H9 (cell line): ENCODE data around the gene CCDC38. TPM values are rescaled to one million over a fixed set of nuclear protein-coding genes. Genes with fewer than 3 reads are reported as not detected.

Experiments
- DNase-seq: peaks from one replicate; pipeline ENCODE4 v3.0.0-alpha.2; 2017
- H2AFZ ChIP-seq: one replicate; pipeline ENCODE4 v1.6.1; 2013; ENCODE audit warnings: mild to moderate bottlenecking, low read length, control low read depth, moderate library complexity
- H2AK5ac ChIP-seq: 2 replicates; pipeline ENCODE4 v1.6.1; 2013; ENCODE audit warnings: low read length, control low read depth, mixed read lengths; ENCODE audit not compliant: insufficient read length
- H2BK120ac ChIP-seq: one replicate; pipeline ENCODE4 v1.6.1; 2013; ENCODE audit warnings: low read depth, mild to moderate bottlenecking, low read length, control low read depth, inconsistent platforms; ENCODE audit not compliant: poor library complexity, severe bottlenecking
- H2BK12ac ChIP-seq: 2 replicates; pipeline ENCODE4 v1.6.1; 2013; ENCODE audit warnings: low read length, control low read depth, mixed read lengths, low read depth; ENCODE audit not compliant: insufficient read length
- H2BK15ac ChIP-seq: 2 replicates; pipeline ENCODE4 v1.6.1; 2013; ENCODE audit warnings: low read depth, low read length, control low read depth
- H2BK20ac ChIP-seq: one replicate; pipeline ENCODE4 v1.6.1; 2013; ENCODE audit warnings: low read depth, mild to moderate bottlenecking, low read length, control low read depth, inconsistent platforms; ENCODE audit not compliant: poor library complexity, severe bottlenecking
- H2BK5ac ChIP-seq: 2 replicates; pipeline ENCODE4 v1.6.1; 2013; ENCODE audit warnings: low read length, control low read depth, mixed read lengths; ENCODE audit not compliant: insufficient read length
- H3K14ac ChIP-seq: 2 replicates; pipeline ENCODE4 v1.6.1; 2013; ENCODE audit warnings: low read length, control low read depth; ENCODE audit not compliant: insufficient read depth
- H3K18ac ChIP-seq: 2 replicates; pipeline ENCODE4 v1.6.1; 2013; ENCODE audit warnings: low read depth, mild to moderate bottlenecking, mixed read lengths, low read length, control low read depth; ENCODE audit not compliant: insufficient read length
- H3K23ac ChIP-seq: 2 replicates; pipeline ENCODE4 v1.6.1; 2013; ENCODE audit warnings: low read length, control low read depth, mixed read lengths, low read depth; ENCODE audit not compliant: insufficient read length
- H3K23me2 ChIP-seq: 2 replicates; pipeline ENCODE4 v1.6.1; 2013; ENCODE audit warnings: low read depth, mild to moderate bottlenecking, mixed read lengths, low read length, control low read depth; ENCODE audit not compliant: insufficient read length, poor library complexity, severe bottlenecking
- H3K27ac ChIP-seq: 2 replicates; pipeline ENCODE4 v1.5.1; 2013; ENCODE audit warnings: low read length, control low read depth, mixed read lengths, low read depth; ENCODE audit not compliant: insufficient read length
- H3K27me3 ChIP-seq: 2 replicates; pipeline ENCODE4 v1.6.1; 2013; ENCODE audit warnings: low read length, control low read depth, inconsistent platforms; ENCODE audit not compliant: insufficient read depth
- H3K4ac ChIP-seq: 2 replicates; pipeline ENCODE4 v1.6.1; 2013; ENCODE audit warnings: low read depth, mild to moderate bottlenecking, control low read depth, inconsistent platforms, low read length, moderate library complexity
- H3K4me1 ChIP-seq: 2 replicates; pipeline ENCODE4 v1.6.1; 2013; ENCODE audit warnings: low read length, control low read depth, inconsistent platforms; ENCODE audit not compliant: insufficient read depth
- H3K4me2 ChIP-seq: 2 replicates; pipeline ENCODE4 v1.6.1; 2013; ENCODE audit warnings: low read length, control low read depth, mixed read lengths; ENCODE audit not compliant: insufficient read length, insufficient read depth
- H3K56ac ChIP-seq: 2 replicates; pipeline ENCODE4 v1.6.1; 2013; ENCODE audit warnings: low read depth, mild to moderate bottlenecking, mixed read lengths, low read length, control low read depth; ENCODE audit not compliant: insufficient read length
- H3K79me1 ChIP-seq: 2 replicates; pipeline ENCODE4 v1.6.1; 2013; ENCODE audit warnings: low read depth, mild to moderate bottlenecking, moderate library complexity, low read length, control low read depth, inconsistent platforms; ENCODE audit not compliant: insufficient read depth, poor library complexity, severe bottlenecking
- H3K79me2 ChIP-seq: 2 replicates; pipeline ENCODE4 v1.6.1; 2013; ENCODE audit warnings: low read length, control low read depth, inconsistent platforms; ENCODE audit not compliant: insufficient read depth
- H3K9ac ChIP-seq: 2 replicates; pipeline ENCODE4 v1.6.1; 2013; ENCODE audit warnings: low read length, control low read depth, mixed read lengths; ENCODE audit not compliant: insufficient read length; ENCODE audit errors: extremely low read depth
- H3K9me3 ChIP-seq: one replicate; pipeline ENCODE4 v1.6.1; 2013; ENCODE audit warnings: low read depth, low read length, inconsistent platforms; ENCODE audit not compliant: control insufficient read depth
- H3T11ph ChIP-seq: one replicate; pipeline ENCODE4 v1.6.1; 2013; ENCODE audit warnings: mild to moderate bottlenecking, low read length, control low read depth, inconsistent platforms
- H4K20me1 ChIP-seq: one replicate; pipeline ENCODE4 v1.6.1; 2013; ENCODE audit not compliant: control insufficient read depth, insufficient read length, insufficient read depth
- H4K5ac ChIP-seq: 2 replicates; pipeline ENCODE4 v1.6.1; 2013; ENCODE audit warnings: low read depth, mild to moderate bottlenecking, mixed read lengths, low read length, control low read depth; ENCODE audit not compliant: insufficient read length
- H4K8ac ChIP-seq: replicated peaks from 2 replicates; pipeline ENCODE4 v1.6.1; 2013; ENCODE audit warnings: low read length, control low read depth, mixed read lengths, low read depth; ENCODE audit not compliant: insufficient read length
- H4K91ac ChIP-seq: 2 replicates; pipeline ENCODE4 v1.6.1; 2013; ENCODE audit warnings: low read depth, mild to moderate bottlenecking, moderate library complexity, mixed read lengths, low read length, control low read depth; ENCODE audit not compliant: insufficient read length
- H3K27ac Mint-ChIP-seq, 3 experiments: 2 replicates in 2 of 3; 3 replicates in 1 of 3; pipeline ENCODE4 v1.8.0; 2020 to 2021; ENCODE audit warnings: mixed read lengths in 3 of 3, mild to moderate bottlenecking in 1 of 3, moderate library complexity in 1 of 3
- H3K27me3 Mint-ChIP-seq: 2 replicates; pipeline ENCODE4 v1.8.0; 2021; ENCODE audit warnings: low read depth, mild to moderate bottlenecking, moderate library complexity, mixed read lengths
- H3K36me3 Mint-ChIP-seq, 3 experiments: 2 replicates in 2 of 3; 3 replicates in 1 of 3; pipeline ENCODE4 v1.8.0; 2020 to 2021; ENCODE audit warnings: low read depth in 3 of 3, mixed read lengths in 3 of 3; ENCODE audit not compliant: insufficient read depth in 1 of 3
- H3K4me1 Mint-ChIP-seq, 2 experiments: 2 replicates each; pipeline ENCODE4 v1.8.0; 2020; ENCODE audit warnings: mixed read lengths in 2 of 2
- H3K4me3 Mint-ChIP-seq, 2 experiments: 2 replicates in 1 of 2; 3 replicates in 1 of 2; pipeline ENCODE4 v1.8.0; 2020 to 2021; ENCODE audit warnings: mild to moderate bottlenecking in 2 of 2, mixed read lengths in 2 of 2, moderate library complexity in 1 of 2
- H3K9me3 Mint-ChIP-seq, 2 experiments: 2 replicates in 1 of 2; 3 replicates in 1 of 2; pipeline ENCODE4 v1.8.0; 2020; ENCODE audit warnings: mild to moderate bottlenecking in 2 of 2, mixed read lengths in 2 of 2, moderate library complexity in 1 of 2
- CTCF ChIP-seq: fragments of 200-600 bp; sonication (generic); conservative IDR thresholded peaks from 3 replicates; pipeline ENCODE4 v1.8.0; 2021; ENCODE audit warnings: antibody characterized with exemption, mild to moderate bottlenecking
- WGBS: extraction: QIAGEN DNeasy Blood & Tissue Kit; methylation state at CpG from one replicate; pipeline ENCODE4 v1.1.7; 2013; ENCODE audit warnings: missing lambda C conversion rate, low lambda C conversion rate, mixed read lengths; ENCODE audit not compliant: insufficient read length; ENCODE audit errors: extremely low coverage; 5-methylcytosine and 5-hydroxymethylcytosine counted together
- total RNA-seq: library from RNA; stranded (reverse); gene quantifications from 2 replicates; pipeline ENCODE4 v1.2.1, GENCODE V29; 2021

Gene CCDC38
- total RNA-seq, 1 experiment from 2014 or later: not detected

GRCh38 chr12:95962222-95962621 is 19.8 kb upstream of the CCDC38 start:
- no peak overlapping the region for H2BK20ac ChIP-seq
- no CpG with 5 or more reads among the region's 7 CpGs for WGBS
- no peak overlapping the region for H3K23ac ChIP-seq
- no peak overlapping the region for H3K56ac ChIP-seq
- no peak overlapping the region for H2BK120ac ChIP-seq
- no peaks in the 10 kb centered on the region for H4K20me1 ChIP-seq
- Mint-ChIP-seq H3K27ac (no peak overlapping the region), H3K36me3 (no peaks in the 10 kb centered on the region), H3K27me3 (no peaks in the 10 kb centered on the region), H3K9me3 (no peaks in the 10 kb centered on the region), H3K4me3 (no peak overlapping the region), H3K4me1 (peaks cover 4 to 7% of the 10 kb centered on the region in 2 experiments)
- H2BK15ac ChIP-seq: no peak overlapping the region
- H2AK5ac ChIP-seq: no peak overlapping the region
- no peak overlapping the region for H3K9ac ChIP-seq
- H3K9me3 ChIP-seq: no peaks in the 10 kb centered on the region
- H2AFZ ChIP-seq: no peak overlapping the region
- no peak overlapping the region for H2BK5ac ChIP-seq
- no peak overlapping the region for H4K5ac ChIP-seq
- H3K4ac ChIP-seq: no peak overlapping the region
- H3K23me2 ChIP-seq: no peaks in the 10 kb centered on the region
- no peak for TF ChIP-seq CTCF
- H3K4me2 ChIP-seq: no peak overlapping the region
- no peak overlapping the region for H3K14ac ChIP-seq
- H4K8ac ChIP-seq: no peak overlapping the region
- H3K79me1 ChIP-seq: no peaks in the 10 kb centered on the region
- no peak overlapping the region for H4K91ac ChIP-seq
- H3T11ph ChIP-seq: no peak overlapping the region
- DNase-seq: no peak
- no peak overlapping the region for H2BK12ac ChIP-seq
- H3K4me1 ChIP-seq: no peaks in the 10 kb centered on the region
- H3K79me2 ChIP-seq: no peaks in the 10 kb centered on the region
- H3K18ac ChIP-seq: no peak overlapping the region
- H3K27me3 ChIP-seq: no peaks in the 10 kb centered on the region
- H3K27ac ChIP-seq: no peak overlapping the region
